Stimulated activated CD8-positive, alpha-beta memory T cell treated with anti-CD3 and anti-CD28 coated beads, Interleukin-15, amount 100 ng/mL, for 24 hours (primary cell): ENCODE measurements around the gene ADARB1.

Experiments used
- DNase-seq: peaks from one replicate; pipeline ENCODE4 v3.0.0-alpha.2; 2020; ENCODE audit warnings: low read depth

ADARB1 gene

GRCh38 chr21:45152265-45152746 is 77.9 kb downstream of the ADARB1 start:
- DNase-seq = peak; percentile 38

- no peak for DNase-seq
Observed at GRCh38 chr21:45153358-45154318, 79.3 kb downstream of the ADARB1 start.

GRCh38 chr21:45154511-45155508 is 80.4 kb downstream of the ADARB1 start:
- no peak for DNase-seq

GRCh38 chr21:45155910-45156309 is 81.5 kb downstream of the ADARB1 start:
- DNase-seq = no peak

GRCh38 chr21:45156459-45156858 is 82.1 kb downstream of the ADARB1 start:
- DNase-seq = no peak

GRCh38 chr21:45157932-45158331 is 83.6 kb downstream of the ADARB1 start:
- DNase-seq = no peak

GRCh38 chr21:45158491-45159423 is 84.4 kb downstream of the ADARB1 start:
- no peak for DNase-seq

- no peak for DNase-seq
Observed at GRCh38 chr21:45160198-45160597, 85.8 kb downstream of the ADARB1 start.

GRCh38 chr21:45161038-45161945 is 86.9 kb downstream of the ADARB1 start:
- DNase-seq = no peak

- DNase-seq = no peak
Observed at GRCh38 chr21:45162115-45162514, 87.7 kb downstream of the ADARB1 start.

- no peak for DNase-seq
Observed at GRCh38 chr21:45162809-45163208, 88.4 kb downstream of the ADARB1 start.

- DNase-seq = no peak
Observed at GRCh38 chr21:45163413-45164123, 89.2 kb downstream of the ADARB1 start.

GRCh38 chr21:45164124-45164511 is 89.7 kb downstream of the ADARB1 start:
- DNase-seq = no peak

- DNase-seq = no peak
Observed at GRCh38 chr21:45164838-45165237, 90.5 kb downstream of the ADARB1 start.

- DNase-seq = no peak
Observed at GRCh38 chr21:45166931-45167330, 92.6 kb downstream of the ADARB1 start.

- no peak for DNase-seq
Observed at GRCh38 chr21:45167796-45168222, 93.4 kb downstream of the ADARB1 start.

GRCh38 chr21:45168522-45168921 is 94.1 kb downstream of the ADARB1 start:
- DNase-seq = no peak

GRCh38 chr21:45169001-45169400 is 94.6 kb downstream of the ADARB1 start:
- DNase-seq = no peak

- no peak for DNase-seq
Observed at GRCh38 chr21:45169682-45170081, 95.3 kb downstream of the ADARB1 start.

- DNase-seq = no peak
Observed at GRCh38 chr21:45170987-45171386, 96.6 kb downstream of the ADARB1 start.
